Subcutaneous abdominal adipose tissue (tissue), 5 donors: ENCODE measurements around the gene ABCA4.
"Not testable (repeated sequence)": the region's sequence is repeated elsewhere in the genome, so short reads cannot be mapped to it uniquely, and the experiment has no call there.

Experiments
- H3K27ac ChIP-seq: one replicate; pipeline ENCODE4 v1.7.0; 2013; ENCODE audit warnings: low read depth, mild to moderate bottlenecking, inconsistent platforms, low read length, moderate library complexity
- H3K27me3 ChIP-seq, 5 donors: one replicate each; pipeline ENCODE4 v1.7.0; 2013; ENCODE audit warnings: low read length in 5 of 5, inconsistent platforms in 1 of 5; ENCODE audit not compliant: control insufficient read depth in 5 of 5, insufficient read depth in 4 of 5
- H3K36me3 ChIP-seq, 5 donors: one replicate each; pipeline ENCODE4 v1.7.0; 2013; ENCODE audit warnings: low read length in 5 of 5; ENCODE audit not compliant: control insufficient read depth in 5 of 5, insufficient read depth in 5 of 5
- H3K4me1 ChIP-seq, 5 donors: one replicate each; pipeline ENCODE4 v1.7.0; 2013; ENCODE audit warnings: low read length in 5 of 5, mild to moderate bottlenecking in 3 of 5, moderate library complexity in 1 of 5; ENCODE audit not compliant: control insufficient read depth in 5 of 5, insufficient read depth in 5 of 5
- H3K4me3 ChIP-seq, 5 donors: one replicate each; pipeline ENCODE4 v1.7.0; 2013; ENCODE audit warnings: low read length in 5 of 5, low read depth in 1 of 5
- H3K9ac ChIP-seq, 5 donors: one replicate each; pipeline ENCODE4 v1.7.0; 2013; ENCODE audit warnings: low read length in 5 of 5, mild to moderate bottlenecking in 4 of 5, moderate library complexity in 3 of 5
- H3K9me3 ChIP-seq, 5 donors: one replicate each; pipeline ENCODE4 v1.7.0; 2013; ENCODE audit warnings: low read length in 5 of 5; ENCODE audit not compliant: control insufficient read depth in 5 of 5
- donor health status: healthy.
- donor health status: healthy.
- donor health status: healthy.
- donor health status: healthy.
- donor health status: healthy.

The ABCA4 gene

GRCh38 chr1:94120991-94121390 is at the start of gene ABCA4:
Gene ABCA4, minus strand, starts transcription at chr1:94121148. Its CDS starts 103 bp downstream, at chr1:94121045.
- Histone ChIP-seq H3K9me3 (no peaks in the 10 kb centered on the region), H3K4me3 (no peak within 1 kb of the TSS), H3K9ac (no peak within 1 kb of the TSS), H3K27ac (no peak within 1 kb of the TSS), H3K36me3 (no peaks in the 10 kb centered on the region), H3K27me3 (peaks cover 0 to 4% (median 0%) of the 10 kb centered on the region in 5 donors), H3K4me1 (peaks cover 1 to 24% (median 15%) of the 10 kb centered on the region in 5 donors)

DNA sequence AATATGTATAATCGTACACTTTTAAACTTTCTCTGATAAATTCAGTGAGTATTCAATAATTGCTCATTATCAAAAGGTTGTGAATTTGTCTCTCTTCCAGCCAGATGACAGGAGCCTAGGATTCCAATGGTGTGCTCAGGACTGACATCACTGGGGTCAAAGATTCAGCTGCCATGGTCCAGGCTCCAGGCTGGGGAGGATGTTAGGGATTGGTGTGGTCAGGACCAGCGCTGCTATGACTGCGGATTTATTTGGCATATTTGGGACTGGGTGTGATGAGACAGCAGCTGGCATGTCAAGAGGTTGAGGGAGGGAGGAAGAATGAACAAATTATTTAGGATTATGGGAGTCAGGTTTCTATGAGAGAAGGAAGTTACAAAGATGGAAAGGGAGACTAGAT is 48.2 kb upstream of the ABCA4 start:
- Histone ChIP-seq H3K27ac (no peak overlapping the region), H3K9me3 (peaks cover 0 to 7% (median 0%) of the 10 kb centered on the region in 5 donors), H3K4me3 (no peak overlapping the region), H3K27me3 (no peaks in the 10 kb centered on the region), H3K4me1 (no peaks in the 10 kb centered on the region), H3K36me3 (peaks cover 14 to 27% (median 20%) of the 10 kb centered on the region in 5 donors), H3K9ac (no peak overlapping the region)

GRCh38 chr1:94165843-94166242 is 44.9 kb upstream of the ABCA4 start:
- Histone ChIP-seq H3K27me3 (no peaks in the 10 kb centered on the region), H3K4me3 (no peak overlapping the region), H3K9ac (no peak overlapping the region), H3K9me3 (peaks cover 0 to 7% (median 0%) of the 10 kb centered on the region in 5 donors), H3K36me3 (peaks cover 0 to 8% (median 0%) of the 10 kb centered on the region in 5 donors), H3K27ac (no peak overlapping the region), H3K4me1 (peaks cover 0 to 2% (median 0%) of the 10 kb centered on the region in 5 donors)

- H3K4me3 ChIP-seq, H3K36me3 ChIP-seq, H3K27ac ChIP-seq, H3K9me3 ChIP-seq, H3K4me1 ChIP-seq, H3K9ac ChIP-seq, H3K27me3 ChIP-seq: not testable (repeated sequence)
These were observed 43.9 kb upstream of the ABCA4 start for GRCh38 chr1:94164885-94165284.

GRCh38 chr1:94164121-94164520 is 43.2 kb upstream of the ABCA4 start:
- not testable (repeated sequence) for H3K4me3 ChIP-seq, H3K27ac ChIP-seq, H3K9me3 ChIP-seq, H3K4me1 ChIP-seq, H3K9ac ChIP-seq, H3K36me3 ChIP-seq, H3K27me3 ChIP-seq

GRCh38 chr1:94163249-94163648 is 42.3 kb upstream of the ABCA4 start:
- H3K4me3 ChIP-seq, H3K27me3 ChIP-seq, H3K4me1 ChIP-seq, H3K9me3 ChIP-seq, H3K27ac ChIP-seq, H3K9ac ChIP-seq, H3K36me3 ChIP-seq: not testable (repeated sequence)

DNA sequence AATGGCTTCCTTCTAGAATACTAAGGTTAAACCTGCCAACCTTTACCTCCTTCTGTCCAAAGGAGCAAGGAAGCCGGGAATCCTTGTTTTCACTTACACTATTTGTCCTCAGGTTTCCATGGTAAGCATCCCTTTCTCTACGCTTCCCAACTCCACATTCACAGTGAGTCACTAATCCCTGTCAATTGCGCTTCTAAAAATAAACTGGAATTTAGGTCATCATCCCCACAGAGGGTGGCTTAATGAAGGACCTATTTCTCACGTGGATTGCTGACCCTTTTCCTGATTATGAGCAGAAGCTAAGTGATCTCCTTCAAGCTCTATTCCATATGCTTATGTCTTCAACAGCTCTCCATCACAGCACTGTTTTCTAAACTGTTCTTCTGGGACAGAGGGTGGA is 39.9 kb upstream of the ABCA4 start:
- H3K9ac ChIP-seq = no peak overlapping the region
- no peak overlapping the region for H3K27ac ChIP-seq
- H3K36me3 ChIP-seq = no peaks in the 10 kb centered on the region
- H3K4me3 ChIP-seq = no peak overlapping the region
- no peaks in the 10 kb centered on the region for H3K27me3 ChIP-seq
- peaks cover 0 to 5% (median 0%) of the 10 kb centered on the region in 5 donors for H3K9me3 ChIP-seq
- H3K4me1 ChIP-seq = peaks cover 0 to 5% (median 0%) of the 10 kb centered on the region in 5 donors

DNA sequence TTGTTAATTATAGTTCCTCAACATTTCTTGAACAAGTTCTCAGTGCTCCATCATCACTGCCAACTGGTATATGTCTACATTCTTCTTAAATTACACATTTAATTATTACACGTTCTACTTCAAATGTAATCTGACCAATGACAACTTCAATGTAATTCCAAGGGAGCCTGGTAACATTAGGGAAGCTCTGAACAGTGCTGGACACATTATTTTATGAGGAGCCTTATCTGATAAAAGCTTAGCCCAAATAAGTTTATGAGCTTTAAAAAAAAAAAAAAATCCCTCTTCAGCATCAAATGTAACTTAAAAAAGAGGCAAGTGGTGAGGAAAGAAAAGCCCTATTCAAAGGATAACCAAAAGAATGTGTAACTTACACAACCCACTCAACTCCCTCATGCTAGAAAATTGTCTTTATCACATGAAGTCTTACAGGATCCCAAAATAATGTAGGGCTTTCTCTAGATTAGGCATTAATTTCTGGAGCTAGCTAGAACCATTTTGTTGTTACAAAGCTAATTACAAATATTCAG is 35.2 kb upstream of the ABCA4 start:
- peaks cover 0 to 9% (median 6%) of the 10 kb centered on the region in 5 donors for H3K4me1 ChIP-seq
- no peak overlapping the region for H3K9ac ChIP-seq
- H3K9me3 ChIP-seq = peaks cover 0 to 4% (median 0%) of the 10 kb centered on the region in 5 donors
- no peak overlapping the region for H3K27ac ChIP-seq
- no peaks in the 10 kb centered on the region for H3K36me3 ChIP-seq
- H3K4me3 ChIP-seq = no peak overlapping the region
- no peaks in the 10 kb centered on the region for H3K27me3 ChIP-seq

GRCh38 chr1:94154989-94155388 is 34.0 kb upstream of the ABCA4 start:
- Histone ChIP-seq H3K36me3 (no peaks in the 10 kb centered on the region), H3K9me3 (peaks cover 0 to 4% (median 0%) of the 10 kb centered on the region in 5 donors), H3K27me3 (no peaks in the 10 kb centered on the region), H3K9ac (no peak overlapping the region), H3K4me1 (peaks cover 0 to 6% (median 5%) of the 10 kb centered on the region in 5 donors), H3K4me3 (no peak overlapping the region), H3K27ac (no peak overlapping the region)

DNA sequence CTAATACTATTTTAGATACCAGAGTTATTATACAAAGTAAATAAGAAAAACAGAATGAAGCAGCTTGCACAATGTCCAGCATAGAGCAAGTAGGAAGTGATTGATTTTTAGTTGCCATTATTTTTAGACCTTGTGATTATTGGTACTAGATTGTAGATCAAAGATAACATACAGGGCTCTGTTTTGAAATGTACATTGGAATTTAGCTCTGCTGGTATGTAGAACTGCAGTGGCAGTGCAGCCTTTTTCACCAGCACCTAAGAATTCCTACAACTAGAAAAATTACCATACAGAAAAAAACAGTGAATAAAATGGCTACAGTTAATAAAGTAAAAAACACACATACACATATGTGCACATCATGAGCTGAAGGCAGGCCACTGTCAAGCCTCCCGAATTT is 32.2 kb upstream of the ABCA4 start:
- no peak overlapping the region for H3K27ac ChIP-seq
- peaks cover 0 to 4% (median 0%) of the 10 kb centered on the region in 5 donors for H3K9me3 ChIP-seq
- H3K27me3 ChIP-seq = no peaks in the 10 kb centered on the region
- H3K4me1 ChIP-seq = peaks cover 0 to 6% (median 5%) of the 10 kb centered on the region in 5 donors
- H3K9ac ChIP-seq = no peak overlapping the region
- no peak overlapping the region for H3K4me3 ChIP-seq
- no peaks in the 10 kb centered on the region for H3K36me3 ChIP-seq
